ENCODE measurements around the gene LPCAT2. TPM values are rescaled to one million over a fixed set of nuclear protein-coding genes. Genes with fewer than 3 reads are reported as not detected.

LPCAT2 gene
- polyA plus RNA-seq (2012; ENCODE audit: missing spikeins): not detected

GRCh38 chr16:55508941-55509931 lies at the start of gene LPCAT2:
TSS of gene LPCAT2 (plus strand) at chr16:55509072. CDS start at chr16:55509182, 110 bp downstream.
- TF ChIP-seq POLR2A (IDR thresholded peaks at IDR 0.05; ENCODE audit: low read depth, low read length) (no peak), POLR2AphosphoS5 (IDR thresholded peaks at IDR 0.05; ENCODE audit: low read depth, low read length) (no peak), TAF1 (IDR thresholded peaks at IDR 0.05; ENCODE audit: borderline replicate concordance, low read depth, low read length) (no peak)
- FAIRE-seq (no peak), DNase-seq (ENCODE audit: insufficient read length) (no peak)

GRCh38 chr16:55462241-55462640 lies 46.6 kb upstream of the LPCAT2 start:
- no peak for FAIRE-seq

GRCh38 chr16:55464375-55464774 lies 44.5 kb upstream of the LPCAT2 start:
- DNase-seq (ENCODE audit: insufficient read length): no peak
- TF ChIP-seq TAF1 (IDR thresholded peaks at IDR 0.05; ENCODE audit: borderline replicate concordance, low read depth, low read length): no peak
- no peak for TF ChIP-seq POLR2A (IDR thresholded peaks at IDR 0.05; ENCODE audit: low read depth, low read length)
- TF ChIP-seq POLR2AphosphoS5 (IDR thresholded peaks at IDR 0.05; ENCODE audit: low read depth, low read length): no peak
- FAIRE-seq: no peak

More at GRCh38 chr16:55462241-55462640, 46.6 kb upstream of the LPCAT2 start:
- TF ChIP-seq TAF1 (IDR thresholded peaks at IDR 0.05; ENCODE audit: borderline replicate concordance, low read depth, low read length) (no peak), POLR2A (IDR thresholded peaks at IDR 0.05; ENCODE audit: low read depth, low read length) (no peak)
- no peak for DNase-seq (ENCODE audit: insufficient read length)

GRCh38 chr16:55465077-55465896 lies 43.6 kb upstream of the LPCAT2 start:
- DNase-seq (ENCODE audit: insufficient read length): peak; percentile 48
- TF ChIP-seq POLR2A (IDR thresholded peaks at IDR 0.05; ENCODE audit: low read depth, low read length): no peak
- no peak for TF ChIP-seq POLR2AphosphoS5 (IDR thresholded peaks at IDR 0.05; ENCODE audit: low read depth, low read length)
- TF ChIP-seq TAF1 (IDR thresholded peaks at IDR 0.05; ENCODE audit: borderline replicate concordance, low read depth, low read length): no peak
- peak; percentile 95 for FAIRE-seq

- DNase-seq (ENCODE audit: insufficient read length) (no peak), FAIRE-seq (no peak)
- TF ChIP-seq TAF1 (IDR thresholded peaks at IDR 0.05; ENCODE audit: borderline replicate concordance, low read depth, low read length) (no peak), POLR2A (IDR thresholded peaks at IDR 0.05; ENCODE audit: low read depth, low read length) (no peak), POLR2AphosphoS5 (IDR thresholded peaks at IDR 0.05; ENCODE audit: low read depth, low read length) (no peak)
Measured at GRCh38 chr16:55466209-55466608, 42.7 kb upstream of the LPCAT2 start.

GRCh38 chr16:55467898-55468297 lies 41.0 kb upstream of the LPCAT2 start:
- no peak for FAIRE-seq
- TF ChIP-seq POLR2AphosphoS5 (IDR thresholded peaks at IDR 0.05; ENCODE audit: low read depth, low read length) (no peak), TAF1 (IDR thresholded peaks at IDR 0.05; ENCODE audit: borderline replicate concordance, low read depth, low read length) (no peak), POLR2A (IDR thresholded peaks at IDR 0.05; ENCODE audit: low read depth, low read length) (no peak)
- DNase-seq (ENCODE audit: insufficient read length): no peak

- FAIRE-seq (no peak), DNase-seq (ENCODE audit: insufficient read length) (no peak)
- no peak for TF ChIP-seq POLR2AphosphoS5 (IDR thresholded peaks at IDR 0.05; ENCODE audit: low read depth, low read length)
- no peak for TF ChIP-seq TAF1 (IDR thresholded peaks at IDR 0.05; ENCODE audit: borderline replicate concordance, low read depth, low read length)
- no peak for TF ChIP-seq POLR2A (IDR thresholded peaks at IDR 0.05; ENCODE audit: low read depth, low read length)
Measured at GRCh38 chr16:55468352-55468990, 40.4 kb upstream of the LPCAT2 start.

- DNase-seq (ENCODE audit: insufficient read length): no peak
- TF ChIP-seq POLR2AphosphoS5 (IDR thresholded peaks at IDR 0.05; ENCODE audit: low read depth, low read length): no peak
- no peak for TF ChIP-seq POLR2A (IDR thresholded peaks at IDR 0.05; ENCODE audit: low read depth, low read length)
- no peak for TF ChIP-seq TAF1 (IDR thresholded peaks at IDR 0.05; ENCODE audit: borderline replicate concordance, low read depth, low read length)
- no peak for FAIRE-seq
Measured at GRCh38 chr16:55469821-55470532, 38.9 kb upstream of the LPCAT2 start.

GRCh38 chr16:55470533-55471371 lies 38.1 kb upstream of the LPCAT2 start:
- FAIRE-seq: no peak
- no peak for DNase-seq (ENCODE audit: insufficient read length)
- TF ChIP-seq POLR2AphosphoS5 (IDR thresholded peaks at IDR 0.05; ENCODE audit: low read depth, low read length) (no peak), TAF1 (IDR thresholded peaks at IDR 0.05; ENCODE audit: borderline replicate concordance, low read depth, low read length) (no peak), POLR2A (IDR thresholded peaks at IDR 0.05; ENCODE audit: low read depth, low read length) (no peak)

All from GM12892 (cell line).